ENCODE results near the gene LHX1.
A peak's percentile ranks its signal among the peaks of the same experiment; 100 is the strongest.

The LHX1 gene

DNA sequence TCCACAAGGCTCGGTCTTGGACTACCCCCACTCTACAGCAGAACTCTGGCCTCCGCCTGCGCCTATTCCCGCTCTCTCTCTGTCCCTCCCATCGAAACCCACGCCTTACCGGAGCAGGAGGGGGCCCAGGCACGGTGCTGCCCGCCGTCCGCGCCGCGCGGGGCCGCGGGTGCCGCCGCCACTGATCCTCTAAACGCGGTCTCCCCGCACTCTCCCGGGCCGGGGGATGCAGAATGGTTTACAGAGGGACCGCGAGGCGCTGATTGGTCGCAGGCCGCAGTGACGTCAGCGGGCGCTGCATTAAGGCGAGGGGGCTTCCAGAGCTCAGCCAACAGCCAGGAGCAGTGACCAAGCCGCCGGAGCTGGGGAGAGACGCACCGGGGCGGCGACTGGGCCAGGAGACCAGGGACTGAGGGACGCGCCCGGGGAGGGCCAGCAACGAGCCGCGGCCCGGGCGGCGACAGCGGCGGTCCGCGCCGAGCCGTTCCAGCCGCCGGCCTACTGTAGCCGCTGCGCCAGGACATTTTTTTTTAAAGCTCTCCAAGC is 747 bp upstream of the LHX1 start (continued):
- TF ChIP-seq, protein P1, sequence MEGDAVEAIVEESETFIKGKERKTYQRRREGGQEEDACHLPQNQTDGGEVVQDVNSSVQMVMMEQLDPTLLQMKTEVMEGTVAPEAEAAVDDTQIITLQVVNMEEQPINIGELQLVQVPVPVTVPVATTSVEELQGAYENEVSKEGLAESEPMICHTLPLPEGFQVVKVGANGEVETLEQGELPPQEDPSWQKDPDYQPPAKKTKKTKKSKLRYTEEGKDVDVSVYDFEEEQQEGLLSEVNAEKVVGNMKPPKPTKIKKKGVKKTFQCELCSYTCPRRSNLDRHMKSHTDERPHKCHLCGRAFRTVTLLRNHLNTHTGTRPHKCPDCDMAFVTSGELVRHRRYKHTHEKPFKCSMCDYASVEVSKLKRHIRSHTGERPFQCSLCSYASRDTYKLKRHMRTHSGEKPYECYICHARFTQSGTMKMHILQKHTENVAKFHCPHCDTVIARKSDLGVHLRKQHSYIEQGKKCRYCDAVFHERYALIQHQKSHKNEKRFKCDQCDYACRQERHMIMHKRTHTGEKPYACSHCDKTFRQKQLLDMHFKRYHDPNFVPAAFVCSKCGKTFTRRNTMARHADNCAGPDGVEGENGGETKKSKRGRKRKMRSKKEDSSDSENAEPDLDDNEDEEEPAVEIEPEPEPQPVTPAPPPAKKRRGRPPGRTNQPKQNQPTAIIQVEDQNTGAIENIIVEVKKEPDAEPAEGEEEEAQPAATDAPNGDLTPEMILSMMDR (tag by site-specific recombination; IDR thresholded peaks at IDR 0.05): no peak
- TF ChIP-seq SETDB1 (IDR thresholded peaks at IDR 0.05; ENCODE audit: insufficient read length, low read length) (no peak), ZNF785 (tag by site-specific recombination; IDR thresholded peaks at IDR 0.05) (no peak), ZNF600 (tag by site-specific recombination; IDR thresholded peaks at IDR 0.05) (peak; percentile 14), ZNF530 (tag by site-specific recombination; IDR thresholded peaks at IDR 0.05; ENCODE audit: low read depth) (no peak), ZNF391 (tag by site-specific recombination; IDR thresholded peaks at IDR 0.05; ENCODE audit: borderline replicate concordance, low read depth) (no peak), ZNF830 (tag by site-specific recombination; IDR thresholded peaks at IDR 0.05; ENCODE audit: low read depth) (no peak), ZNF2 (tag by site-specific recombination; IDR thresholded peaks at IDR 0.05) (no peak), SCRT1 (tag by site-specific recombination; IDR thresholded peaks at IDR 0.05; ENCODE audit: borderline replicate concordance) (no peak), ZNF341 (tag by site-specific recombination; IDR thresholded peaks at IDR 0.05; ENCODE audit: low read depth) (no peak; the same call in none of the 2 replicates), REPIN1 (tag by site-specific recombination; IDR thresholded peaks at IDR 0.05; ENCODE audit: low read depth) (peak; percentile 34; the same call in 1 of the 2 replicates), ZNF670 (tag by site-specific recombination; IDR thresholded peaks at IDR 0.05; ENCODE audit: low read depth) (no peak), ZNF837 (tag by site-specific recombination; IDR thresholded peaks at IDR 0.05) (no peak), SP2 (tag by site-specific recombination; IDR thresholded peaks at IDR 0.05) (peak; percentile 80), GLIS2 (tag by site-specific recombination; IDR thresholded peaks at IDR 0.05) (0 out of 2 replicates have a peak, but pooled peaks have one; percentile 3), TSHZ1 (tag by site-specific recombination; IDR thresholded peaks at IDR 0.05; ENCODE audit: borderline replicate concordance) (no peak), PRDM10 (tag by site-specific recombination; IDR thresholded peaks at IDR 0.05) (peak; percentile 64), KLF9 (tag by site-specific recombination; IDR thresholded peaks at IDR 0.05; ENCODE audit: low read depth) (no peak)
- TF ChIP-seq, protein P2, sequence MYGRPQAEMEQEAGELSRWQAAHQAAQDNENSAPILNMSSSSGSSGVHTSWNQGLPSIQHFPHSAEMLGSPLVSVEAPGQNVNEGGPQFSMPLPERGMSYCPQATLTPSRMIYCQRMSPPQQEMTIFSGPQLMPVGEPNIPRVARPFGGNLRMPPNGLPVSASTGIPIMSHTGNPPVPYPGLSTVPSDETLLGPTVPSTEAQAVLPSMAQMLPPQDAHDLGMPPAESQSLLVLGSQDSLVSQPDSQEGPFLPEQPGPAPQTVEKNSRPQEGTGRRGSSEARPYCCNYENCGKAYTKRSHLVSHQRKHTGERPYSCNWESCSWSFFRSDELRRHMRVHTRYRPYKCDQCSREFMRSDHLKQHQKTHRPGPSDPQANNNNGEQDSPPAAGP (tag by site-specific recombination; IDR thresholded peaks at IDR 0.05): peak; percentile 54; the same call in 1 of the 2 replicates
- TF ChIP-seq, protein P3, sequence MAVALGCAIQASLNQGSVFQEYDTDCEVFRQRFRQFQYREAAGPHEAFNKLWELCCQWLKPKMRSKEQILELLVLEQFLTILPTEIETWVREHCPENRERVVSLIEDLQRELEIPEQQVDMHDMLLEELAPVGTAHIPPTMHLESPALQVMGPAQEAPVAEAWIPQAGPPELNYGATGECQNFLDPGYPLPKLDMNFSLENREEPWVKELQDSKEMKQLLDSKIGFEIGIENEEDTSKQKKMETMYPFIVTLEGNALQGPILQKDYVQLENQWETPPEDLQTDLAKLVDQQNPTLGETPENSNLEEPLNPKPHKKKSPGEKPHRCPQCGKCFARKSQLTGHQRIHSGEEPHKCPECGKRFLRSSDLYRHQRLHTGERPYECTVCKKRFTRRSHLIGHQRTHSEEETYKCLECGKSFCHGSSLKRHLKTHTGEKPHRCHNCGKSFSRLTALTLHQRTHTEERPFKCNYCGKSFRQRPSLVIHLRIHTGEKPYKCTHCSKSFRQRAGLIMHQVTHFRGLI (tag by site-specific recombination; IDR thresholded peaks at IDR 0.05): no peak; the same call in 1 of the 2 replicates
- TF ChIP-seq, protein P4, sequence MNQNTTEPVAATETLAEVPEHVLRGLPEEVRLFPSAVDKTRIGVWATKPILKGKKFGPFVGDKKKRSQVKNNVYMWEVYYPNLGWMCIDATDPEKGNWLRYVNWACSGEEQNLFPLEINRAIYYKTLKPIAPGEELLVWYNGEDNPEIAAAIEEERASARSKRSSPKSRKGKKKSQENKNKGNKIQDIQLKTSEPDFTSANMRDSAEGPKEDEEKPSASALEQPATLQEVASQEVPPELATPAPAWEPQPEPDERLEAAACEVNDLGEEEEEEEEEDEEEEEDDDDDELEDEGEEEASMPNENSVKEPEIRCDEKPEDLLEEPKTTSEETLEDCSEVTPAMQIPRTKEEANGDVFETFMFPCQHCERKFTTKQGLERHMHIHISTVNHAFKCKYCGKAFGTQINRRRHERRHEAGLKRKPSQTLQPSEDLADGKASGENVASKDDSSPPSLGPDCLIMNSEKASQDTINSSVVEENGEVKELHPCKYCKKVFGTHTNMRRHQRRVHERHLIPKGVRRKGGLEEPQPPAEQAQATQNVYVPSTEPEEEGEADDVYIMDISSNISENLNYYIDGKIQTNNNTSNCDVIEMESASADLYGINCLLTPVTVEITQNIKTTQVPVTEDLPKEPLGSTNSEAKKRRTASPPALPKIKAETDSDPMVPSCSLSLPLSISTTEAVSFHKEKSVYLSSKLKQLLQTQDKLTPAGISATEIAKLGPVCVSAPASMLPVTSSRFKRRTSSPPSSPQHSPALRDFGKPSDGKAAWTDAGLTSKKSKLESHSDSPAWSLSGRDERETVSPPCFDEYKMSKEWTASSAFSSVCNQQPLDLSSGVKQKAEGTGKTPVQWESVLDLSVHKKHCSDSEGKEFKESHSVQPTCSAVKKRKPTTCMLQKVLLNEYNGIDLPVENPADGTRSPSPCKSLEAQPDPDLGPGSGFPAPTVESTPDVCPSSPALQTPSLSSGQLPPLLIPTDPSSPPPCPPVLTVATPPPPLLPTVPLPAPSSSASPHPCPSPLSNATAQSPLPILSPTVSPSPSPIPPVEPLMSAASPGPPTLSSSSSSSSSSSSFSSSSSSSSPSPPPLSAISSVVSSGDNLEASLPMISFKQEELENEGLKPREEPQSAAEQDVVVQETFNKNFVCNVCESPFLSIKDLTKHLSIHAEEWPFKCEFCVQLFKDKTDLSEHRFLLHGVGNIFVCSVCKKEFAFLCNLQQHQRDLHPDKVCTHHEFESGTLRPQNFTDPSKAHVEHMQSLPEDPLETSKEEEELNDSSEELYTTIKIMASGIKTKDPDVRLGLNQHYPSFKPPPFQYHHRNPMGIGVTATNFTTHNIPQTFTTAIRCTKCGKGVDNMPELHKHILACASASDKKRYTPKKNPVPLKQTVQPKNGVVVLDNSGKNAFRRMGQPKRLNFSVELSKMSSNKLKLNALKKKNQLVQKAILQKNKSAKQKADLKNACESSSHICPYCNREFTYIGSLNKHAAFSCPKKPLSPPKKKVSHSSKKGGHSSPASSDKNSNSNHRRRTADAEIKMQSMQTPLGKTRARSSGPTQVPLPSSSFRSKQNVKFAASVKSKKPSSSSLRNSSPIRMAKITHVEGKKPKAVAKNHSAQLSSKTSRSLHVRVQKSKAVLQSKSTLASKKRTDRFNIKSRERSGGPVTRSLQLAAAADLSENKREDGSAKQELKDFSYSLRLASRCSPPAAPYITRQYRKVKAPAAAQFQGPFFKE (tag by site-specific recombination; IDR thresholded peaks at IDR 0.05; ENCODE audit: borderline replicate concordance): no peak

All from HEK293 (cell line).